ENCODE results near the gene TNFRSF1A. TPM values are rescaled to one million over a fixed set of nuclear protein-coding genes. Genes with fewer than 3 reads are reported as not detected.

Gene TNFRSF1A
- total RNA-seq, 1 experiment from 2014 or later, result 44.1 TPM

- TF ChIP-seq NR1H2 (CRISPR knock-in tag; IDR thresholded peaks at IDR 0.05) (no peak), SOX15 (CRISPR knock-in tag; IDR thresholded peaks at IDR 0.05) (no peak), TEAD1 (CRISPR knock-in tag; IDR thresholded peaks at IDR 0.05) (no peak), ZNF416 (CRISPR knock-in tag; IDR thresholded peaks at IDR 0.05) (no peak), USF2 (CRISPR knock-in tag; IDR thresholded peaks at IDR 0.05) (peak; percentile 83), SMAD4 (CRISPR knock-in tag; IDR thresholded peaks at IDR 0.05) (no peak), EMX1 (CRISPR knock-in tag; IDR thresholded peaks at IDR 0.05) (no peak), NFATC4 (CRISPR knock-in tag; IDR thresholded peaks at IDR 0.05) (no peak), ATF6 (CRISPR knock-in tag; IDR thresholded peaks at IDR 0.05) (no peak), ELF4 (CRISPR knock-in tag; IDR thresholded peaks at IDR 0.05; ENCODE audit: low read depth) (no peak), ZNF232 (CRISPR knock-in tag; IDR thresholded peaks at IDR 0.05) (no peak), CTCF (IDR thresholded peaks at IDR 0.05) (no peak), CDX4 (CRISPR knock-in tag; IDR thresholded peaks at IDR 0.05; ENCODE audit: borderline replicate concordance) (no peak), IRF1 (CRISPR knock-in tag; IDR thresholded peaks at IDR 0.05) (no peak), TEAD4 (CRISPR knock-in tag; IDR thresholded peaks at IDR 0.05) (no peak), ZNF425 (CRISPR knock-in tag; conservative IDR thresholded peaks at IDR 0.05) (no peak), KAT7 (CRISPR knock-in tag; IDR thresholded peaks at IDR 0.05; ENCODE audit: borderline replicate concordance) (no peak), ZNF317 (CRISPR knock-in tag; IDR thresholded peaks at IDR 0.05; ENCODE audit: borderline replicate concordance, low read depth) (no peak), TP53 (CRISPR knock-in tag; IDR thresholded peaks at IDR 0.05) (0 out of 2 replicates have a peak, but pooled peaks have one; percentile 33), FOXP1 (CRISPR knock-in tag; IDR thresholded peaks at IDR 0.05; ENCODE audit: borderline replicate concordance) (no peak), PREB (CRISPR knock-in tag; IDR thresholded peaks at IDR 0.05; ENCODE audit: borderline replicate concordance) (no peak), STAT6 (CRISPR knock-in tag; conservative IDR thresholded peaks at IDR 0.05; ENCODE audit: low read depth) (no peak), E2F1 (CRISPR knock-in tag; IDR thresholded peaks at IDR 0.05) (no peak), ZNF671 (CRISPR knock-in tag; IDR thresholded peaks at IDR 0.05) (no peak), NFYB (CRISPR knock-in tag; conservative IDR thresholded peaks at IDR 0.05; ENCODE audit: low read depth) (no peak), SP1 (CRISPR knock-in tag; conservative IDR thresholded peaks at IDR 0.05) (peak; percentile 80)
Measured at GRCh38 chr12:6336079-6336888, 5.6 kb downstream of the TNFRSF1A start (continued).
